GM18507 (cell line): Measurements from ENCODE around the gene DGKB.

Source experiments
- DNase-seq: peaks from one replicate; pipeline ENCODE4 v3.0.0; 2011; ENCODE audit warnings: low read depth; ENCODE audit not compliant: insufficient read length; ENCODE audit errors: extremely low spot score
- FAIRE-seq: peaks from 2 replicates; lab custom pipeline; 2011; peaks lifted over from hg19 to GRCh38; lab: Jason Lieb, UNC

Gene DGKB

DNA sequence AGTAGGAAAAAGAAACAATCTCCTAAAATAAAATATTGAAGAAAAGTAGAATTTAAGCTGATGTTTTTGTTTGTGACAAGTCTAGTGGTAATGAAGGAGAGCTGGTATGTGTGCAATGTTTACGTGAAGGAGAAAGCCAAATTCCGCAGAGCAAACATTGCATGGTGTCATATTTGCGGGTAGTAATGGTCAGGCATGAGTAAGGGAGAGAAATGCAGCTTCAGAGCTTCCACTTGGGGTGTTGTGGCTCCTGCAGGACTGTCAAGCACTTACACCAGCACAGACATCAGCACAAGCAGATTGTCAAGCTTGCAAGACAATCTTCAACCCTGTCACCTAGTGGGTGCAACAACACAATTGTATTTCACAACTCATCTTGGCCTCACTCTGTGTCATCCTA lies 776.6 kb downstream of the DGKB start:
- no peak for FAIRE-seq
- no peak for DNase-seq

DNA sequence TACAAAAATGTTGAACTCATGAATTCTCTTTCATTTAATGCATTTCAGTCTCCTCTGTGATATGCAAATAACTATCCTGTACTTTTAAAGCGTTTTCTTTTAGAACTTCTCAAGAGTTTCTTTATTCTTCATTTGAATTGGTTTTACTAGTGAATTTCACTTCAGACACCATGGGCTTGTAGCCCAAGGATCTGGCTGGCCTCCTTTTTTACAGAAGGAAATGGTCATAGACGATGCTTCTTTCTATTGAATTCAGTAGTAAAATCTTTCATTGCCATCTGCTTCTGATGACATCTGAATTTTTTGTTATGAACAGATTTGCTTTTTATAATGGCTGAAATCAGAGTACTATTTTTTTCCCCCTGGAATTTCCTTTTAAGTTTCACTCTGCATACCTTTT lies 777.8 kb downstream of the DGKB start:
- FAIRE-seq: no peak
- DNase-seq: no peak

DNA sequence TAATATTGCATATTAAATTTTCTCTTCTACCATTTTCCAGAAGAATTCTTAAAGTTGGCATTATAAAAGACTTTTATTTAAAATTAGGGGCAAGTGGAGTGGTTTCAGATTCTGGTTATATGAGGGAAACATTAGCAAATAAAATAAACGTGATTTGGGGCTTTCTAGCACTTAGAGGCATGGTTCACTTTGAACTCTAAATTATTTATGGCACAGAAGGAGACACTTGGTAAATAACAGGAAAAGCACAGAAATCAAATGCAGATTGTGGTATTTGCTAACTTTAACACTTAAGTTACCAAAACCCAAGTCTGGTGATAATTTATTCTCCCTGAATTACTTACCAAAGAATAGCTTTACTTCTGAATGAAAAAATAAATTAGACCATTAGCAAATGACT lies 778.6 kb downstream of the DGKB start:
- FAIRE-seq (no peak), DNase-seq (no peak)

DNA sequence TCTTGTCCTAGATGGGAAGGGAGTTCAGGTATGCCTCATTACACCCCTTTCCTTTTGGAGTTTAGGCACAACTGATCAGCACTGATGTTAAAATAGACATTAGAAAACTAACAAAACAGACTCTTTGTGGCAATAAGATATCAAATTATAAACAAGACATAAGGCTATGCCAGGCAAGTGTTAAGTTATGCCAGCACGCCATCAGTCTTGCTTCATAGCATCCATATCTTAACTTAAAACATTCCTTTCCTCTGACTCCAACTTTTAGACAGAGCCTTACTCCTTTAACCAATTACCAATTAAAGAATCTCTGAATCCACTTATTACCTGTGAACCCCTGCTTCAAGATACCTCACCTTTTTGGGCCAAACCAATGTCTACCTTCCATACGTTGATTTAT lies 786.9 kb downstream of the DGKB start:
- FAIRE-seq (no peak), DNase-seq (no peak)

DNA sequence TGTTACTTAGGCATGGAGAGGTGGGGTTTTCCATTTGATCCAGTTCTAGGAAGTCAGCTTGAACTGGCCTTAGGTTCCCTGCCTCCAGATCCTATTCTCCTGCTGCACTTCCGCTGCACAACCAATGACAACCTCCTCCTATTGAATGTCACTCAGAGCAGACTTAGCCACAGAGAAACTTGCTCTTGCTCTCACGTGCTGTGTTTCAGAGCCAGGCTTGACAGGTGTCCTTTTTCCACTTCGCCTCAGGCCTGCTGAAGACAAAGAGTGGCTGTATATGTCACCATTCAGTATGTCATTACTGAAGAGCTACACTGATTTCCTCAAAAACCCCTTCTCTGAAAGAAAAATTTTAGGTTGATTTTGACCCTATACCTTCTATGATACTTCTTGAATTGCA lies 797.7 kb downstream of the DGKB start:
- FAIRE-seq (no peak), DNase-seq (no peak)

DNA sequence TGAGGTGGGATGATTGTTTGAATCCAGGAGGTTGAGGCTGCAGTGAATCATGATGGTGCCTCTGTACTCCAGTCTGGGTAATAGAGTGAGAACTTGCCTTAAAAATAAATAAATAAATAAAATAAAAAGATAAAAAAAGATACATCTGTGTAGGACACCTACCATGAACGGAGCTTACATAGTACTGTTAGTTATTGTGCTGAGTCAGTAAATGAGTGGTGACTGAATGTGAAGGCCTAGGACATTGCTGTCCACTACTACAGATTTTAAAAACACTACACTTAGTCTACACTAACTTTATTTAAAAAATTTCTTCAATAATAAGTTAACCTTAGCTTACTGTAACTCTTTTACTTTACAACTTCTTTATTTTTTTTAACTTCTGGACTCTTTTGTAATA lies 806.4 kb downstream of the DGKB start:
- no peak for DNase-seq
- FAIRE-seq: no peak

DNA sequence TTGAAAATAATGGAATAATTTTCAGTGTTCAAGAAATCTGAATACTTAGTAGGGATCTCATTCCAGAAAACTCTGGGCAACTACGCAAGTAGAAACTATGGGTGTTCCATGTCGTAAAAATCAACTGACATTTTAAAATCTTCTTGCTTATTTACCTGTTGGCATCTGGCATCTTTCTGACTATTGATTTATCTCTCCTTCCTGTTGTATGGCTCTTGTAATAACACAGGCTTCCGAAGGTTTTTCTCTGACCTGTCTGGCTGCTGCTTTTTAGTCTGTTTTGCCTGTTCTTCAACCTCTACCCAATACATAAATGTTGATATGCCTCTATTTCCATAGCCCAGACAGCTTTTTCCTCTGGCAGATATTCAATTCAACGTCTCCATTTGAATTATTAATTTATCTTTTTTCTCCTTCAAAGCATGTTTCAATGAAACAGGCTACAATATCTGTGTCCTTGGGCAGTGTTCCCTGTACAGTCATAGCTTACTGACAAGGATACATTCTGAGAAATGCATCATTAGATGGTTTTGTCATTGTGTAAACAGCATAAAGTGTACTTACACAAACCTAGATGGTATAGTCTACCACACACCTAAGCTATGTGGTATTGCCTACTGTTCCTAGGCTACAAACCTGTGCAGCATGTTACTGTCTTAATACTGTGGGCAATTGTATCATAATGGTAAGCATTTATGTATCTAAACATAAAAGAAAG lies 807.2 kb downstream of the DGKB start:
- no peak for FAIRE-seq

More for the DNA sequence above, 807.2 kb downstream of the DGKB start:
- no peak for DNase-seq
